Activated B cell treated with CpG ODN at 0.5 μM for 24 hours (primary cell): ENCODE results near the gene ELOVL6. TPM values are rescaled to one million over a fixed set of nuclear protein-coding genes. Genes with fewer than 3 reads are reported as not detected.

Experiments
- ATAC-seq: fragments of 200-7000 bp; cut with Tn5 transposase; one replicate; pipeline ENCODE4 v1.10.0; 2021; ENCODE audit warnings: low read depth, mild to moderate bottlenecking, moderate library complexity
- CTCF ChIA-PET: fragments of 350-600 bp; sonication (Branson Sonifier 250); formaldehyde crosslinking; loops from one replicate; lab custom pipeline; 2021; ENCODE audit warnings: antibody characterized with exemption; lab: Charles Lee
- POLR2A ChIA-PET: fragments of 350-600 bp; sonication (Branson Sonifier 250); formaldehyde crosslinking; loops from one replicate; lab custom pipeline; 2021; ENCODE audit warnings: antibody characterized with exemption; lab: Charles Lee
- DNase-seq: peaks from one replicate; pipeline ENCODE4 v3.0.0; 2022
- H3K27ac Mint-ChIP-seq: one replicate; pipeline ENCODE4 v1.8.0; 2020; ENCODE audit warnings: mixed read lengths
- H3K27me3 Mint-ChIP-seq: one replicate; pipeline ENCODE4 v1.8.0; 2021; ENCODE audit warnings: mixed read lengths
- H3K36me3 Mint-ChIP-seq: one replicate; pipeline ENCODE4 v1.8.0; 2021; ENCODE audit warnings: low read depth, mixed read lengths
- H3K4me1 Mint-ChIP-seq: one replicate; pipeline ENCODE4 v1.8.0; 2021; ENCODE audit warnings: mixed read lengths
- H3K4me3 Mint-ChIP-seq: one replicate; pipeline ENCODE4 v1.8.0; 2020; ENCODE audit warnings: mild to moderate bottlenecking, mixed read lengths
- H3K9me3 Mint-ChIP-seq: one replicate; pipeline ENCODE4 v1.8.0; 2020; ENCODE audit warnings: mixed read lengths
- CTCF ChIP-seq: fragments of 200-600 bp; IDR thresholded peaks from one replicate; pipeline ENCODE4 v1.8.0; 2022; ENCODE audit warnings: antibody characterized with exemption, mild to moderate bottlenecking
- intact Hi-C: fragments of 100-400 bp; cut with micrococcal nuclease; formaldehyde crosslinking; loops from one replicate; pipeline ENCODE4 v1.15.1; 2024
- total RNA-seq: library from RNA; stranded (reverse); gene quantifications from 2 replicates; pipeline ENCODE4 v1.2.3, GENCODE V29; 2022

Gene ELOVL6
- total RNA-seq, 1 donor from 2014 or later = 2.1 TPM

- Mint-ChIP-seq H3K4me3 (no peak overlapping the region), H3K27me3 (no peaks in the 10 kb centered on the region), H3K36me3 (no peaks in the 10 kb centered on the region), H3K9me3 (no peaks in the 10 kb centered on the region), H3K27ac (no peak overlapping the region), H3K4me1 (peaks cover 10% of the 10 kb centered on the region)
- DNase-seq (no peak), ATAC-seq (no peak)
- POLR2A ChIA-PET = no interaction called here
- TF ChIP-seq CTCF = no peak
- CTCF ChIA-PET = interaction anchor here (1.5 kb wide), 1 partner anchor 463 kb away, joined by 4 read pairs; no protein-coding TSS in a partner anchor
- intact Hi-C loops = loop anchor here (10.0 kb wide), 1 partner anchor 1970 kb away; no protein-coding TSS in a partner anchor
These were observed 143.2 kb downstream of the ELOVL6 start for GRCh38 chr4:110055158-110055768.

GRCh38 chr4:110049951-110050925 lies 148.2 kb downstream of the ELOVL6 start:
- no peaks in the 10 kb centered on the region for H3K27me3 Mint-ChIP-seq
- CTCF ChIA-PET = interaction anchor here (0.6 to 3.3 kb wide), 18 partner anchors 10 to 1981 kb away, joined by 3 to 21 read pairs (median 4); no protein-coding TSS in a partner anchor
- no peaks in the 10 kb centered on the region for H3K9me3 Mint-ChIP-seq
- no peaks in the 10 kb centered on the region for H3K36me3 Mint-ChIP-seq
- TF ChIP-seq CTCF = peak; percentile 29
- DNase-seq = no peak
- no peak overlapping the region for H3K4me3 Mint-ChIP-seq
- H3K4me1 Mint-ChIP-seq = no peaks in the 10 kb centered on the region
- POLR2A ChIA-PET = interaction anchor here (1.2 kb wide), 1 partner anchor 146 kb away, joined by 3 read pairs; no protein-coding TSS in a partner anchor
- no peak for ATAC-seq
- intact Hi-C loops = loop anchor here (1.0 to 10.0 kb wide), 3 partner anchors 161 to 1975 kb away; no protein-coding TSS in a partner anchor
- no peak overlapping the region for H3K27ac Mint-ChIP-seq

- no peak for TF ChIP-seq CTCF
- Mint-ChIP-seq H3K27ac (no peak overlapping the region), H3K36me3 (no peaks in the 10 kb centered on the region), H3K27me3 (peaks cover 7% of the 10 kb centered on the region), H3K4me3 (no peak overlapping the region), H3K9me3 (no peaks in the 10 kb centered on the region), H3K4me1 (no peaks in the 10 kb centered on the region)
- CTCF ChIA-PET = interaction anchor here (1.9 kb wide), 1 partner anchor 464 kb away, joined by 6 read pairs; no protein-coding TSS in a partner anchor
- no peak for DNase-seq
- ATAC-seq = no peak
- POLR2A ChIA-PET = no interaction called here
- intact Hi-C loops = no loop called here
These were observed 151.8 kb downstream of the ELOVL6 start for GRCh38 chr4:110046588-110047049.

GRCh38 chr4:110042545-110043517 lies 155.6 kb downstream of the ELOVL6 start:
- Mint-ChIP-seq H3K27ac (no peak overlapping the region), H3K27me3 (peaks cover 11% of the 10 kb centered on the region), H3K4me3 (no peak overlapping the region), H3K4me1 (no peaks in the 10 kb centered on the region), H3K9me3 (no peaks in the 10 kb centered on the region), H3K36me3 (no peaks in the 10 kb centered on the region)
- ATAC-seq (no peak), DNase-seq (no peak)
- intact Hi-C loops = no loop called here
- TF ChIP-seq CTCF = no peak
- POLR2A ChIA-PET = interaction anchor here (0.6 kb wide), 1 partner anchor 469 kb away, joined by 3 read pairs; no protein-coding TSS in a partner anchor
- CTCF ChIA-PET = no interaction called here
